GM12891 (cell line): ENCODE measurements around the gene BAHD1.

ENCODE experiments used
- POLR2A ChIP-seq: IDR thresholded peaks from 2 replicates; pipeline ENCODE4 v1.6.1; 2011; ENCODE audit warnings: low read depth, low read length, control low read depth
- POLR2AphosphoS5 ChIP-seq: IDR thresholded peaks from 2 replicates; pipeline ENCODE4 v1.6.1; 2011; ENCODE audit warnings: low read depth, low read length, control low read depth
- TAF1 ChIP-seq: IDR thresholded peaks from 2 replicates; pipeline ENCODE4 v1.6.1; 2011; ENCODE audit warnings: low read depth, low read length, control low read depth

DNA sequence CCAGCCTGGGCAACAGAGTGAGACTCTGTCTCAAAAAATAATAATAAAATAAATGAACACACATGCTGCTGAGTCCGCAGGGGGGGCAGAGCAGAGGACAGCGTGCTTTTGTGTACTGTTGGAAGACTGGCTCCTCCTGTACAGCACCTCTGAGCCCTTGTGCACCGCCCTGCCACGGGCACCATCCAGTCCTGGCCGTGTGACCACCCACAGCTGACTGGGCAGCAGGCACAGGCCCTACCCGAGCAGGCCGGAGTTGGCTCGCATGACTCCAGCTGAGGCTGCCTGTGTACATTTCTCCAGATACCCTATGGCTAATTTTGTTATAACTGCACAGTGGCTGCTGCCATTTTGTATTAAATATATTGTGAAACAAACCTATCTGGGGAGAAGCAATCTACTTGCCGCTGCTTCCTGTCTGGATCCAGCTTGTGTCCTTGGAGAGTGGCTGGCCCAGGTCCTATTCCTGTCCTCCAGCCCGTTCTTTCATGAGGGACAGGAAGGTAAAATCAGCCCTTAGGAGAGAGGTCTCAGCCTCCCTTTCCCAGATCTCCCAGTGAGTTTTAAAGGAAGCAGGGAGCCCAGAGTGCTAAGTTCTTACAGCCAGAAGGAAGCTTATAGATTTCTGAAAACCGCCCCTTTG is 20.6 kb upstream of the BAHD1 start:
- TF ChIP-seq POLR2A = no peak
- TF ChIP-seq POLR2AphosphoS5 = no peak
- no peak for TF ChIP-seq TAF1
